Type B pancreatic cell (in vitro differentiated cells): Measurements from ENCODE around the gene COG1. TPM values are rescaled to one million over a fixed set of nuclear protein-coding genes. Genes with fewer than 3 reads are reported as not detected.

Experiments
- DNase-seq: peaks from one replicate; pipeline ENCODE4 v3.0.0; 2021; ENCODE audit warnings: mixed read lengths; ENCODE audit not compliant: unreplicated experiment; ENCODE audit errors: extremely low spot score
- H3K27ac Mint-ChIP-seq: 2 replicates; pipeline ENCODE4 v1.8.0; 2021; ENCODE audit warnings: mild to moderate bottlenecking, mixed read lengths
- H3K27me3 Mint-ChIP-seq: 2 replicates; pipeline ENCODE4 v1.8.0; 2021; ENCODE audit warnings: mixed read lengths
- H3K36me3 Mint-ChIP-seq: 2 replicates; pipeline ENCODE4 v1.8.0; 2021; ENCODE audit warnings: mixed read lengths
- H3K4me1 Mint-ChIP-seq: one replicate; pipeline ENCODE4 v1.8.0; 2021; ENCODE audit warnings: mixed read lengths; ENCODE audit not compliant: unreplicated experiment
- H3K4me3 Mint-ChIP-seq: 2 replicates; pipeline ENCODE4 v1.8.0; 2021; ENCODE audit warnings: mild to moderate bottlenecking, mixed read lengths
- H3K9me3 Mint-ChIP-seq: 2 replicates; pipeline ENCODE4 v1.8.0; 2021; ENCODE audit warnings: mixed read lengths
- total RNA-seq: library from RNA; stranded (reverse); gene quantifications from 2 replicates; pipeline ENCODE4 v1.2.1, GENCODE V29; 2021; ENCODE audit warnings: low replicate concordance
- TF ChIP-seq, protein P1 (sequence below): fragments of 200-600 bp; sonication (generic); conservative IDR thresholded peaks from 2 replicates; pipeline ENCODE4 v1.5.0; 2021; ENCODE audit warnings: antibody characterized with exemption, mild to moderate bottlenecking

COG1 gene
- total RNA-seq, 1 donor from 2014 or later: 36.5 TPM

- peaks cover 38% of the 10 kb centered on the region for H3K36me3 Mint-ChIP-seq
These were observed 1.8 kb downstream of the COG1 start for GRCh38 chr17:73194514-73195222.

DNA sequence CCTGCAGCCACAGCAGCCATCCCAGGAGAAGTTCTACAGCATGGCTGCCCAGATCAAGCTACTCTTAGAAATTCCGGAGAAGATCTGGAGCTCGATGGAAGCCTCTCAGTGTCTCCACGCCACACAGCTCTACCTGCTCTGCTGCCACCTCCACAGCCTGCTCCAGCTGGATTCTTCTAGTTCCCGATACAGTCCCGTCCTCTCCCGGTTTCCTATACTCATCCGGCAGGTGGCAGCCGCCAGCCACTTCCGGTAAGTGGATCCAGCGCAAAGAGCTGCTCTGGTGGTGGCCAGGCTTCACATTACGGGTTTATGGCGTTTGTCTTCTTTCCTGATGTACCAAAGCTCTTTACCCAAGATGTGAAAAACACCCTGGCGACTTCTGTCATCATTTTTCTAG lies 3.6 kb downstream of the COG1 start:
- Mint-ChIP-seq H3K27me3 (no peaks in the 10 kb centered on the region), H3K4me1 (peaks cover 17% of the 10 kb centered on the region), H3K4me3 (peak overlapping the region; percentile 51), H3K9me3 (no peaks in the 10 kb centered on the region), H3K27ac (peak overlapping the region; percentile 32), H3K36me3 (peaks cover 55% of the 10 kb centered on the region)
- no peak for DNase-seq
- TF ChIP-seq, protein P1, sequence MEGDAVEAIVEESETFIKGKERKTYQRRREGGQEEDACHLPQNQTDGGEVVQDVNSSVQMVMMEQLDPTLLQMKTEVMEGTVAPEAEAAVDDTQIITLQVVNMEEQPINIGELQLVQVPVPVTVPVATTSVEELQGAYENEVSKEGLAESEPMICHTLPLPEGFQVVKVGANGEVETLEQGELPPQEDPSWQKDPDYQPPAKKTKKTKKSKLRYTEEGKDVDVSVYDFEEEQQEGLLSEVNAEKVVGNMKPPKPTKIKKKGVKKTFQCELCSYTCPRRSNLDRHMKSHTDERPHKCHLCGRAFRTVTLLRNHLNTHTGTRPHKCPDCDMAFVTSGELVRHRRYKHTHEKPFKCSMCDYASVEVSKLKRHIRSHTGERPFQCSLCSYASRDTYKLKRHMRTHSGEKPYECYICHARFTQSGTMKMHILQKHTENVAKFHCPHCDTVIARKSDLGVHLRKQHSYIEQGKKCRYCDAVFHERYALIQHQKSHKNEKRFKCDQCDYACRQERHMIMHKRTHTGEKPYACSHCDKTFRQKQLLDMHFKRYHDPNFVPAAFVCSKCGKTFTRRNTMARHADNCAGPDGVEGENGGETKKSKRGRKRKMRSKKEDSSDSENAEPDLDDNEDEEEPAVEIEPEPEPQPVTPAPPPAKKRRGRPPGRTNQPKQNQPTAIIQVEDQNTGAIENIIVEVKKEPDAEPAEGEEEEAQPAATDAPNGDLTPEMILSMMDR: peak; percentile 34

More at GRCh38 chr17:73194514-73195222, 1.8 kb downstream of the COG1 start:
- Mint-ChIP-seq H3K27ac (peak overlapping the region; percentile 72), H3K27me3 (no peaks in the 10 kb centered on the region), H3K4me3 (peak overlapping the region; percentile 73), H3K9me3 (no peaks in the 10 kb centered on the region), H3K4me1 (peaks cover 21% of the 10 kb centered on the region)
- no peak for DNase-seq
- TF ChIP-seq, protein P1: no peak

- TF ChIP-seq, protein P1: no peak
- DNase-seq: no peak
- Mint-ChIP-seq H3K4me3 (peak overlapping the region; percentile 65), H3K9me3 (no peaks in the 10 kb centered on the region), H3K27me3 (no peaks in the 10 kb centered on the region), H3K36me3 (peaks cover 56% of the 10 kb centered on the region), H3K27ac (no peak overlapping the region), H3K4me1 (peaks cover 12% of the 10 kb centered on the region)
These were observed 4.3 kb downstream of the COG1 start for GRCh38 chr17:73197161-73197560.

DNA sequence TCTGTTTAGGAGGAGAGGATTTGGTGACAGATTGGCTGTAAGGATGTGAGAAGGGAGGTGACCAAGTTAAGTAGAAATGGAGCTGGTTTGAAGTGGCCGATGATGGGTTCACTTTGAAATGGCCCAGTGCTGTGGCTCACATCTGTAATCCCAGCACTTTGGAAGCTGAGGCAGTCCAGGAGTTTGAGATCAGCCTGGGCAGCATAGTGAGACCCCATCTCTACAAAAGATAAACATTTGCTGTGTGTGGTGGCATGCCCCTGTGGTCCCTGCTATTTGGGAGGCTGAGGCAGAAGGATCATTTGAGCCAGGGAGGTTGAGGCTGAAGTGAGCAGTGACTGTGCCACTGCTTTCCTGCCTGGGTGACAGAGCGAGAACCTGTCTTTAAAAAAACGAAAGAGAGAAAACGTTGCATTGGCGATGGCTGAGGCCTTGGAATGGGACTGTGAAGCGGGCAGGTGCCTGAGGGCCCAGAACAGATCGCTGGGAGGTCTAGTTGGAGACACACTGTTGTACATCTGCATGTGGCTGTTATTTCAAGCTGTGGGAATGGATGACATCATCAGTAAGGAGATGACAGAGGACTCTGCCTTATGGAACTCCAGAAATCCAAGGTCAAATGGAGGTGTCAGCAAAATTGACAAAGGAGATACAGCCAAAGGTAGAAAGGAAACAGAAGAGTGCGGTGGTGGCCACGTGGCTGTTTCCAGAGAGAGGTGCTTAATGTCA lies 5.5 kb downstream of the COG1 start:
- TF ChIP-seq, protein P1: no peak
- H3K27ac Mint-ChIP-seq: no peak overlapping the region
- DNase-seq: no peak
- H3K4me1 Mint-ChIP-seq: peaks cover 18% of the 10 kb centered on the region
- no peaks in the 10 kb centered on the region for H3K27me3 Mint-ChIP-seq
- H3K9me3 Mint-ChIP-seq: no peaks in the 10 kb centered on the region
- H3K36me3 Mint-ChIP-seq: peaks cover 61% of the 10 kb centered on the region
- no peak overlapping the region for H3K4me3 Mint-ChIP-seq

- no peaks in the 10 kb centered on the region for H3K9me3 Mint-ChIP-seq
- peaks cover 18% of the 10 kb centered on the region for H3K4me1 Mint-ChIP-seq
- no peaks in the 10 kb centered on the region for H3K27me3 Mint-ChIP-seq
- TF ChIP-seq, protein P1: no peak
- H3K36me3 Mint-ChIP-seq: peaks cover 58% of the 10 kb centered on the region
- H3K27ac Mint-ChIP-seq: no peak overlapping the region
- no peak overlapping the region for H3K4me3 Mint-ChIP-seq
- DNase-seq: no peak
These were observed 6.0 kb downstream of the COG1 start for GRCh38 chr17:73198930-73199260.
